GM21717 (cell line): ENCODE results near the gene ZBED6.
"Not testable (repeated sequence)": the region's sequence is repeated elsewhere in the genome, so short reads cannot be mapped to it uniquely, and the experiment has no call there.

ENCODE experiments used
- ATAC-seq: cut with Tn5 transposase; IDR thresholded peaks from one replicate; pipeline ENCODE4 v1.9.1; 2021; ENCODE audit warnings: mild to moderate bottlenecking, moderate library complexity; ENCODE audit not compliant: unreplicated experiment

Gene ZBED6

DNA sequence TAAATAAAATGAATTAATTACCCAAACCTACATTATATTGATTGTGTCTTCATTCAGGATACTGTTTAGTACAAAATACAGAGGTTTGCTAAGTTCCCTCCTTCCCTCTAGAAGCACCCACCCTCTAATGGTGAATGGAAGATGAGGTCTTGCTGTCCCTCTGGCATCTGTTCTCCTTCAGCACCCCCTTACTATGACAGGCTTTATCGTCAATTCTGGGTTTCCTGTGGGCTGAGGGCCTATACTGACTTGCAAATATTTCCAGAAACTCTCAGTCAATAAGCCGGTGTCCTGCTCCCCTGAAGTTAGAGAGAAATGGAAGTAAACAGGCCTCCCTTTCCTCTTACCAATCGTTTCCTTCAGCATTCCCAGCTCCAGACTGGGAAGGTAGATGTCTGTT lies 17.3 kb upstream of the ZBED6 start:
- no peak for ATAC-seq

DNA sequence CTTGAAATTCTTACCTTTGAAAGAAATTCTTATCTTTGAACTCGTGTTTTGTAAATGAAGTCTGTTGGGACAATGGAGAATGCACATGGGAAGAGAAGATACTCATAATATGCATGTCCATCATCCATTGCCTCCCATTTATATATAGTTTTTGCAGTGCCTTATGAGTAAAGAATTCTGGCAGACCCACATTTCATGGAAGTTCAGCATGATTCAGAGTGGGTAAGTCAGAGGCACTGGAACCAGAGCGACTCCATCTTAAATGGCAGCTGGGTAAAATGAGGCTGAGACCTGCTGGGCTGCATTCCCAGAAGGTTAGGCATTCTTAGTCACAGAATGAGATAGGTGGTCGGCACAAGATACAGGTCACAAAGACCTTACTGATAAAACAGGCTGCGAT lies 16.6 kb upstream of the ZBED6 start:
- no peak for ATAC-seq

DNA sequence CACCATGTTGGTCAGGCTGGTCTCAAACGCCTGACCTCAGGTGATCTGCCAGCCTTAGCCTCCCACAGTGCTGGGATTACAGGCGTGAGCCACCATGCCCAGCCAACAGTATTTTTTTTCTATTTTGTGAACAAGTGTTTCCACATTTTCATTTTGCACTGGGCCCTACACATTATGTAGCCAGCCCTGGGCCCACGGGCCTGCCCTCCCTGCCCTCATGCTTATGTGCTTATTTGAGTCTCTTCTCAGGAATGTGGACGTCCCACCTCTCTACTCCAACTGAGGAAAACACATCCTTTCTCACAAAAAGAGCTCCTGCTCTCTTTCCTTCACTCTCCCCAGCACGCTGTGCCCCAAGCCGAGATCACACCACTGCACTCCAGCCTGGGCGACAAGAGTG lies 13.5 kb upstream of the ZBED6 start:
- ATAC-seq = no peak

DNA sequence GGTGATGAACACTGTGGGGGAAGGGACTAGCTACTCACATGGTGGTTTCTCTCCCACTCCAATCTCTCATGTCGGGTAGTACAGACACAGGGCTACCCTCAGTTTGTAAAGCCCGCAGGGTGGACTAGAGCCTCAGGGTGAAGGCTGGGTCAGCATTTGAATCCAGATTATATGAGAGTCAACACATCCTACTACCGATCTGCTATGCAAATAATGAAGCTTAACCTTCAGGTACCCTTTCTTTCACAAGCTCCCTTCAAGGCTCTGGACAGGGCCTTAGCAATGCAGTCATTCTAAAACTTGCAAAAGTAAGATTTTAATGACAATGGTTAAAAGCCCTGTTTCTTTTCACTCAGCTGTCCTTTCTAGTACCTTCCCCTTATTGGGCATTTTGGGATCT lies 5.5 kb upstream of the ZBED6 start:
- no peak for ATAC-seq

DNA sequence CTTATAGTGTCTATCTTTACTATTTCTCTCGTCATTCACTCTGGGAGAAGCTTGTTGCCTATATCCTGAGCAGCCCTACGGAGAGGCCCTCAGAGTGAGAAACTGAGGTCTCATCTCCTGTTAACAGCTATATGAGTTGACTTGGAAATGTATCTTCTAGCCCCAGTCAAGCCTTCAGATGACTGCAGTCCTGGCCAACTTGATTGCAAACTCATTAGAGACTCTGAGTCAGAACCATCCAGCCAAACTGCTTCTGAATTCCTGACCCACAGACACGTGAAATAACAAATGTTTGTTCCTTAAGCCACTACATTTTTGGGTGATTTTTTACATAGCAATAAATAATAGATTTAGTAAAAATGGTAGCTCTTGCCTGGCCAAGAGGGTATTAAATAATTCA lies 3.9 kb upstream of the ZBED6 start:
- no peak for ATAC-seq

DNA sequence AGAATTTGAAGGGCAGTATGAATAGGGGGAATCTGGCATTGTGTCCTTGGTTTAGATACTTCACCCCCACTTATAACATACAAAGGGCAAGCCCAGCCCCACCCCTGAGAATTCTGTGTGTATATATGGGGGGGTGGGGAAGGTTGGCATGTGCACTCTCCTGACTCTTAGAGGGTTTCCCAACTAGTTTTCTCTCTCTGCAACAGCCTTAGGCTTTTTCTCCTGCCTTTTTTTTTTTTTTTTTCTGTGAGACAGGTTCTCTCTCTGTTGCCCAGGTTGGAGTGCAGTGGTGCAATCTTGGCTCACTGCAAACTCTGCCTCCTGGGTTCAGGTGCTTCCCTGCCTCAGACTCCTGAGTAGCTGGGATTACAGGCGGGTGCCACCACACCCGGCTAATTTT lies 2.9 kb upstream of the ZBED6 start:
- ATAC-seq = no peak

DNA sequence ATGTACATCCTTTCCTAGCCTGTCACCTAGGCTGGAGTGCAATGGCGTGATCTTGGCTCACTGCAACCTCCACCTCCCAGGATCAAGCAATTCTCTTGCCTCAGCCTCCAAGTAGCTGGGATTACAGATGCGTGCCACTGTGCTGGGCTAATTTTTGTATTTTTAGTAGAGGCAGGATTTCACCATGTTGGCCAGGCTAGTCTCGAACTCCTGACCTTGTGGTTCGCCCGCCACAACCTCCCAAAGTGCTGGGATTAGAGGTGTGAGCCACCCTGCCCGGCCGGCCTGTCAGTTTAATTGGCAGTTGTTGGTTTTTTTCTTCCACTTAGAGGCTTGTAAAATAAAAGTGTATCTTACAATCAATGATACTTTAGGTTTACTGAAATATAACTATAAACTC lies 1.9 kb upstream of the ZBED6 start:
- not testable (repeated sequence) for ATAC-seq

DNA sequence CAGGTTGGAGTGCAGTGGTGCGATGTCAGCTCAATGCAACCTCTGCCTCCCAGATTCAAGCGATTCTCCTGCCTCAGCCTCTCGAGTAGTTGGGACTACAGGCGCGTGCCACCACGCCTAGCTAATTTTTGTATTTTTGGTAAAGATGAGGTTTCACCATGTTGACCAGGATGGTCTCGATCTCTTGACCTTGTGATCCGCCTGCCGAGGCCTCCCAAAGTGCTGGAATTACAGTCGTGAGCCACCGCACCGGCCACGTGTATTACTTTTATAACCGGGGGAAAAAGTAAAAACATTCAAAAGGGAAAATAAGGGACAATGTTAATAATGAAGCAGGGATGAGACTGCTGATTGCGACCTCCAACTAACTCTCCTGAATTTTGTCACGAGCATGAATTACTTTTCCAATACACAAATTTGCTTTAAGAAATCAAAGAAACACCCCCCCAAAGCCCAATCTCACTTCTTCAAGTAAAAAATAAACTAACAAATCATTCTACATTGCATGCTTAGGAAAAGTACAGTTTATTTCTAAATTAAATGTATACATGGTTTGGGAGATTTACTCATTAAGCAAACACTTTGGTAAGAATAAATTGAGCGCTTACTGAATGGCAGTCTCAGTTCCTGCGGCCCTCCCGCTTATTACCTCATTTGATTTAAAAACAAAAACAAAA lies 521 bp upstream of the ZBED6 start:
- ATAC-seq = no peak

DNA sequence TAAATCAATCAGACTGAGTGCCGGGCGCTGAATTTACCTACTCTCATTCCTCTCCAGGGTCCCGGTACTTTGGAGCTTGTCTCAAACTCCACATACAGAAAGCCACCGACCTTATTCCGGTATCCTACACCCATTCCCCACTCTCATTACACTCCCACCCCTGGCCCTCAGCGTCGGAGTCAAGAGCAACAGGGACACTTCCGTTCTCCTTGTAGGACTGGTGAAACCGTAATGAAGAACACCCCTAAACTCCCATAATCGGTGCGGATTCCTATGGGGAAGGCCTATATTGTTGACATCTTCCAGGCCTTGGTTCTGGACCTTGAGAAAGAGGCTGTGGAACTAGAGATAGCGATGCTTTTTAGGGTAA lies 798 bp downstream of the ZBED6 start:
- ATAC-seq = no peak

DNA sequence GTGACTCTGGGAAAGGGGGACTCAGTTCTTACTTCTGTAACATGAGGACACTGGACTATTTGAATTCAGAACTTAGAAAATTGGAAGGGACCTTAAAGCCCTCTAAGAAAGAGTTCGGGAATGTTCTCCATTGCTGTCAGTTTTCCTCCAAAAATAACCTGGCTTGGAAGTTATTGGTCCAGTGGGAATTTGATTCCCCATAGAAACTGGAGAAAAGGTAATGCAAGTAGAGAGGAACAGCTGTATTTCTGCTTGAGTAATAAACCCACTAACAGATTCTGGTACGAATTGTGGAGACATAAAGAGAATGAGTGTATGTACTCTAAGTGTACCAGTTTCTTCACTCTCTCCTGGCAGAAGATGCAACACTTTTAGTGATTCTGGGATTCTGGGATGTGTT lies 1.8 kb downstream of the ZBED6 start:
- ATAC-seq = no peak

DNA sequence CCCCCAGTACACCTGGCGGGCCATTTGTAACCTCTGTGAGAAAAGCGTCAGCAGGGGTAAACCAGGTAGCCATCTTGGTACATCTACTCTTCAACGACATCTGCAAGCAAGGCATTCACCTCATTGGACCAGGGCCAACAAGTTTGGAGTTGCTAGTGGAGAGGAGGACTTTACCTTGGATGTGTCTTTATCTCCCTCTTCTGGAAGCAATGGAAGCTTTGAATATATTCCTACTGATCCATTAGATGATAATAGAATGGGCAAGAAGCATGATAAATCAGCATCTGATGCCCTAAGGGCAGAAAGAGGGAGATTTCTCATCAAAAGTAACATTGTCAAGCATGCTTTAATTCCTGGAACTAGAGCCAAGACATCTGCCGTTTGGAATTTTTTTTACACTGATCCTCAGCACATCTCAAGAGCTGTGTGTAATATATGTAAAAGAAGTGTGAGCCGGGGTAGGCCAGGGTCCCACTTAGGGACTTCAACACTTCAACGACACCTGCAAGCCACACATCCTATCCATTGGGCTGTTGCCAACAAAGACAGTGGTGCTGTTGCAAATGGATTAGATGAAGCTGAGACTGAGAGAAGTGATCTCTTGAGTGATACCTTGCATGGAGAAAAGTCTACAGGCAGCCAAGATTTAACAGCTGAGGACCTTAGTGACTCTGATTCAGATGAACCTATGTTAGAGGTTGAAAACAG lies 2.7 kb downstream of the ZBED6 start:
- ATAC-seq = no peak

DNA sequence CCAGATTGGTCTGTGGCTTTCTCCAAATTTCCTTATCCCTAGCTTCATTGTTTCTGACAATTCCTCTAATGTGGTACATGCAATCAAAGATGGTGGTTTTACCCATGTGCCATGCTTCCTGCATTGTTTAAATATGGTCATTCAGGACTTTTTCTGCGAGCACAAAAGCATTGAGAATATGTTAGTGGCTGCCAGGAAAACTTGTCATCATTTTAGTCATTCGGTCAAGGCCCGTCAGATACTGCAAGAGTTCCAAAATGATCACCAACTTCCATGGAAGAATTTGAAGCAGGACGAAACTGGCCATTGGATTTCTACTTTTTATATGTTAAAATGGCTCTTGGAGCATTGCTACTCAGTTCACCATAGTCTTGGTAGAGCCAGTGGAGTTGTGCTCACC lies 3.7 kb downstream of the ZBED6 start:
- ATAC-seq = no peak

DNA sequence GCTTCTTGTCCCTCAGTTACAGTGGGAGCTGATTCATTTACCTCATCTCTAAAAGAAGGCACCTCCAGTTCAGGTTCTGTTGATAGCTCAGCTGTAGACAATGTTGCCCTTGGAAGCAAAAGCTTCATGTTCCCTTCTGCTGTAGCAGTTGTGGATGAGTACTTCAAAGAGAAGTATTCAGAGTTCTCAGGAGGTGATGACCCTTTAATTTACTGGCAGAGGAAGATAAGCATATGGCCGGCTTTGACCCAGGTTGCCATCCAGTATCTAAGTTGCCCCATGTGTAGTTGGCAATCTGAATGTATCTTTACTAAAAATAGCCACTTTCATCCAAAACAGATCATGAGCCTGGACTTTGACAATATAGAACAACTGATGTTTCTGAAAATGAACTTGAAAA lies 4.5 kb downstream of the ZBED6 start:
- ATAC-seq = no peak

DNA sequence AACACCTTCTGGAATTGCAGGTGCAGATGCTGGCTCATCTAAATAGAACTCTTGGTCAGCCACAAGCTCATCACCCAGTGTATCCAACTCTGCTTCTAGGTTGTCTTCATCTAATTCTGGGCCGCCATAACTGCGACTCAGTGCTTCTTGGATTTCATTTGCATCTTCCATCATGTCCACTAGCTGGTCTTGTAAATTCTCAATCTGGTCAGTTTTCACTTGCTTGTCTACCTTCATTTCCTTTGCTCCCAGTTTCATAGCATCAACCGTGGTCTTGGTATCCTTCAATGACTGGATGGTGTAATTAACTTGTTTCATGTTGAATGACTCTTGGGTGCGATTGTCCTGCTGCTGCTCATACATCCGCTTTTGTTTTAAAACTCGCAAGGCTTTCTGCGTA lies 10.3 kb downstream of the ZBED6 start:
- ATAC-seq = no peak

DNA sequence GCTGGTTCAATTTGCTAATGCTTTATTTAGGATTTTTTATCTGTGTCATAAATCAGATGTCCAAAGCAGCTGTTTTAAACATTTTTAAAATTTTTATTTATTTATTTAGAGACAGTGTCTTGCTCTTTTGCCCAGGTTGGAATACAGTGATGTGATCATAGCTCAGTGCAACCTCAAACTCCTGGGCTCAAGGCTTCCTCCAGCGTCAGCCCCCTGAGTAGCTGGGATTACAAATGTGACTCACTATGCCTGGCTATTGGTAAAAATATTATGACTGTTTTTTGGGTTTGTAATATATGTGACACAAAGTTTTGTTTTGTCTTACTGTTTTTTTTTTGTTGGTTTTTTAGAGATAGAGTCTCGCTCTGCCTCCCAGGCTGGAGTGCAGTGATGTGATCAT lies 11.8 kb downstream of the ZBED6 start:
- ATAC-seq = no peak

DNA sequence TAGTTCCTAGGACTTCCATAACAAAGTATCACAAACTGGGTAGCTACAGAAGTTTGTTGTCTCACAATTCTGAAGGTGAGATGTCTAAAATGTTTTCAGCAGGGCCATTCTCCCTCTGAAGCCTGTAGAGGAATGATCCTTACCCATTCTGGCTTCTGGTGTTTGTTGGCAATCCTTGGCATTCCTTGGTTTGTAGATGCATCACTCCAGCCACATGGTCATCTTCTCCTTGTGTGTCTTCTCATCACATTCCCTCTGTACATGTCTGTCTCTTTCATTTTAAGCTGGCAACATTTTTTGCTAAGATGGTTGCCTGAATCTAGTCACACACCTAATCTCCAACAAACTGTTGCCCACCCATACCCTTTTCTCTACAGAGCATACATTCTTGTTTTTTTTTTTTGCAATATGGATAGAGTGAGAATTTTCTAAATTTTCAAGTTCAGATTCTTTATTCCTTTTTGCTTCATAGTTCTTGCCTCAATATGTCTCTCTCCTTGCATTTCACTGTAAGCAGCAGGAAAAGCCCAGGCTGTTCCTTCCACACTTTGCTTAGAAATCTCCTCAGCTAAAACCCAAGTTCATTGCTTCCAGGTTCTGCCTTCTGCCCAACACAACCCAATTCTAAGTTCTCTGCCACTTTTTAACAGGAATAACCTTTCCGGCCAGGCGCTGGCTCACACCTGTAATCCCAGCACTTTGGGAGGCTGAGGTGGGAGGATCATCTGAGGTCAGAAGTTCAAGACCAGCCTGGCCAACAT lies 18.3 kb downstream of the ZBED6 start:
- ATAC-seq = no peak

DNA sequence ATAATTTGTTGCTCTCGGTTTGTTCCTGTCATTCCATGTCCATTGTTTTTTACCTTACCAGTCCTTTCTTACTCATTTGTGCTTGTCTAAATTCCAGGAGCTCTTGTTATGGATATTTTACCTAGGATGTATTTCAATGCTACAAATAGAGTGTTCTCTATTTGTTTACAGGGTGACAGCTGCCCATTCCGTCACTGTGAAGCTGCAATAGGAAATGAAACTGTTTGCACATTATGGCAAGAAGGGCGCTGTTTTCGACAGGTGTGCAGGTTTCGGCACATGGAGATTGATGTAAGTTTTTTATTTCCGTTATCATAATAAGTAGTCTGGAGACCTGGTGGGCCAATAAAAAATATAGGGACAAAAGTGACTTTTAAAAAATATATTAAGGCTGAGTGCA lies 23.0 kb downstream of the ZBED6 start:
- no peak for ATAC-seq

DNA sequence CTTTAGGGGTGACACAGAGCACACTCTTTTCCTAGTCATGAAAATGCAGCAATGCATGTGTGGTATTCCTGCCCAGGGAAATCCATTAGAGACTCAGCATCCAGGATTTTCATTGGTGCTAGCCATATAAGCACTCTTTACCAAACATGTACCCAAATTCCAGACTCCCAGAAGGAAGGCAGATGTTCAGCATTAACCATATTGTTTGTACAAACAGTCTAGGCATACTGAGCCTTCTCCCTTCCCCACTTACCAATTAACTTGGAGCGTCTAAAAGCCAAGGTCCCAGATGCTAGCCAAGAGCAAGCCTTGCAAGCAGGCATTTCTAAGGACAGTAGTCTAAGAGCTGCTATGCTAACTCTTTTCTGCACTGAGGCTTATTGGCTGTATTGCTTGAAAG lies 27.9 kb downstream of the ZBED6 start:
- ATAC-seq = no peak

DNA sequence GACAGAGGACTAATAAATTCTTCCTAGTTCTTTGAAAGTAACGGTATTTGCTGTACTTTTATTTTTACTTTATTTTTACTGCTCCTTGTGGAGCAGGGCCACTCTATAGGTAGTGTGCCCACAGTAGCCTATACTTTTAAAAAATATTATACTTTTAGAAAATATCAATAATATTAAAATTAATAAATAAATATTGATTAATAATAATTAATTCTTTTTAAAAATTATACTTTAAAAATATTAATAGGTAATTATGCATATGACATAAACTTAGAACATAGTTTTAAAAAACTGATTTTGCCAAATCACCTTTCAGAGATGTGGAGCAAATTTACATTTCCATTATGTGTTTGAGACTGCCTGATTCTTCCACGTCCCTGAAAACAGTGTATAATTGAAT lies 30.8 kb downstream of the ZBED6 start:
- no peak for ATAC-seq

DNA sequence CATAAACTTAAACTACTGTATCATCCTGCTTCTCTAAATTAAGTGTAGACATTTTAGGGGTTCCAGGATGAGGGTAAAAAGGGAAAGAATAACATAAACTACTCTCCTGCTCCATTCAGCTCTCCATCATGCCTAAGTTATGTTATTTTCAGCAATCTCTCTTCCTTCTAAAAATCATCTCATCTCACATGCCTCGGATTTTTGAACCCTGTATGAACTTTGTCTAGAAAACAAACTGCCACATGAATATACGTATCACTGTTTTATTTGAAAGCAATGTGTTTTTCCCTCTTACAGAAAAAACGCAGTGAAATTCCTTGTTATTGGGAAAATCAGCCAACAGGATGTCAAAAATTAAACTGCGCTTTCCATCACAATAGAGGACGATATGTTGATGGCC lies 32.6 kb downstream of the ZBED6 start:
- no peak for ATAC-seq

DNA sequence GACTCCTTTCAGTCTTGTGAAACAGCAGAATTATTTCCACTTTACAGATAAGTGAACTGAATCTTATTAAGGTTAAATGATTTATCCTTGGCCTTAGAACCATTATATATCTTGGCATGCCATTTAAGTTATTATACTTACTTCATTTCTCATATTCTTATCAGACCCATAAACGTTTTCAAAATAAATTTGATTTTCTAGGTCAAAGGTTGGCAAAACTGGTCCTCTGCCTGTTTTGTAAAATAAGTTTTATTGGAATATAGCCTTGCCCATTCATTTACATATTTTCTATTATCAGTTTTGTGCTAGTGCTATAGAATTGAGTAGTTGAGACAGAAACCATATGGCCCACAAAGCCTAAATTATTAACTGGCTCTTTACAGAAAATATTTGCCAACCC lies 33.1 kb downstream of the ZBED6 start:
- no peak for ATAC-seq

DNA sequence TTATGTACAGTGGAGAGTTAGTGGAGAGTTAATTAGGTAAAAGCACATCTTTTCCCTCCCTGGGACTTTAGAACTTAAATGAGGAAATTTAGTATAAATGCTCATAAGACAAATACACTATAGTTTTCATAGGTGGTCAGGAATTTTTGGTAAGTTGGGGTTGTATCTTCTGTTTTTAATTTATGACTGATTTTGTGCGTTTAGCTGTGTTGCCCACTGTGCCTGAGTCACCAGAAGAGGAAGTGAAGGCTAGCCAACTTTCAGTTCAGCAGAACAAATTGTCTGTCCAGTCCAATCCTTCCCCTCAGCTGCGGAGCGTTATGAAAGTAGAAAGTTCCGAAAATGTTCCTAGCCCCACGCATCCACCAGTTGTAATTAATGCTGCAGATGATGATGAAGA lies 33.8 kb downstream of the ZBED6 start:
- not testable (repeated sequence) for ATAC-seq
